ENCODE data around the gene ATG16L2.

GRCh38 chr11:72844356-72844755 is 30.1 kb downstream of the ATG16L2 start:
- TF ChIP-seq POLR2A (IDR thresholded peaks at IDR 0.05) = no peak
- no peak for TF ChIP-seq CTCF (IDR thresholded peaks at IDR 0.05)

Data from thyroid gland (tissue), 4 donors.